Pancreas (tissue), 10 donors: ENCODE results near the gene PEAK1. TPM values are rescaled to one million over a fixed set of nuclear protein-coding genes. Genes with fewer than 3 reads are reported as not detected.
"Not testable (repeated sequence)": the region's sequence is repeated elsewhere in the genome, so short reads cannot be mapped to it uniquely, and the experiment has no call there.

ENCODE experiments used
- ATAC-seq, 4 donors: fragments of 200-7000 bp; cut with Tn5 transposase; one replicate each; pipeline versions ENCODE4 v1.8.0 to v1.9.1; 2020; ENCODE audit warnings: mild to moderate bottlenecking in 4 of 4, moderate library complexity in 4 of 4
- DNase-seq, 6 donors: peaks; one replicate each; pipeline ENCODE4 v3.0.0-alpha.2; 2020
- FAIRE-seq: peaks from 2 replicates; lab custom pipeline; 2012; peaks lifted over from hg19 to GRCh38; lab: Jason Lieb, UNC
- H3K27ac ChIP-seq, 4 donors: fragments of 200-600 bp; sonication (generic); 1 replicate in 3 of 4; 2 replicates in 1 of 4; pipeline versions ENCODE4 v1.5.0 to v1.8.0; 2020
- H3K27me3 ChIP-seq, 4 donors: fragments of 200-600 bp; one replicate each; pipeline ENCODE4 v1.8.0; 2021
- H3K36me3 ChIP-seq, 3 donors: fragments of 200-600 bp; sonication (generic) in 1 of 3; one replicate each; pipeline versions ENCODE4 v1.5.0 to v1.8.0; 2020 to 2021
- H3K4me1 ChIP-seq, 3 donors: fragments of 200-600 bp; one replicate each; pipeline ENCODE4 v1.8.0; 2021
- H3K4me3 ChIP-seq, 4 donors: fragments of 200-600 bp; sonication (generic) in 2 of 4; one replicate each; pipeline versions ENCODE4 v1.5.0 to v1.8.0; 2020 to 2021
- H3K9me3 ChIP-seq, 4 donors: fragments of 200-600 bp; one replicate each; pipeline ENCODE4 v1.8.0; 2021
- WGBS, 2 donors: extraction: QIAGEN DNeasy Blood & Tissue Kit; methylation state at CpG; one replicate each; pipeline ENCODE4 v1.1.7; 2013; 5-methylcytosine and 5-hydroxymethylcytosine counted together
- intact Hi-C, 3 donors: fragments of 100-400 bp; cut with DNase I; formaldehyde crosslinking; loops; one replicate each; pipeline versions ENCODE4 v1.11.1 to v1.14.2; 2022
- polyA plus RNA-seq, 2 donors: library from polyadenylated mRNA; stranded (reverse); fragments of 200-250 nt; gene quantifications; one replicate each; pipeline ENCODE4 v1.2.3, GENCODE V29; 2013
- total RNA-seq, 6 donors: library from RNA; stranded (reverse); fragmentation: NEBNext Ultra II Directional in 4 of 6; extraction: Animal tissue kit (Norgen Biotek cat#: 25700) in 4 of 6; gene quantifications; one replicate each; pipeline versions ENCODE4 v1.2.1 to v1.2.4, GENCODE V29; 2021 to 2023
- TF ChIP-seq, protein P1 (sequence below), 4 donors: fragments of 200-600 bp; sonication (generic) in 3 of 4; IDR thresholded peaks; one replicate each; pipeline versions ENCODE4 v1.5.0 to v1.8.0; 2021; ENCODE audit warnings: antibody characterized with exemption in 4 of 4
- donor health status: healthy with polysubstance abuse.
- donor health status: DM: no; HTN: no; CAD: no; lungs with moderate emphysema.
- donor health status: DM: no; HTN: no; CAD: no.
- donor health status: control.
- donor health status: control.
- donor health status: Bipolar disorder and iron deficiency.
- donor health status: DM: yes; HTN: yes; CAD: no.
- donor health status: DM: no; HTN: no; CAD: no.
- donor health status: DM: no; HTN: no; CAD: no.
- donor health status: DM: yes; HTN: yes; CAD: no.

Gene PEAK1
- total and polyA plus RNA-seq, 8 donors: 1.8 to 27.6 (median 12.1) TPM

DNA sequence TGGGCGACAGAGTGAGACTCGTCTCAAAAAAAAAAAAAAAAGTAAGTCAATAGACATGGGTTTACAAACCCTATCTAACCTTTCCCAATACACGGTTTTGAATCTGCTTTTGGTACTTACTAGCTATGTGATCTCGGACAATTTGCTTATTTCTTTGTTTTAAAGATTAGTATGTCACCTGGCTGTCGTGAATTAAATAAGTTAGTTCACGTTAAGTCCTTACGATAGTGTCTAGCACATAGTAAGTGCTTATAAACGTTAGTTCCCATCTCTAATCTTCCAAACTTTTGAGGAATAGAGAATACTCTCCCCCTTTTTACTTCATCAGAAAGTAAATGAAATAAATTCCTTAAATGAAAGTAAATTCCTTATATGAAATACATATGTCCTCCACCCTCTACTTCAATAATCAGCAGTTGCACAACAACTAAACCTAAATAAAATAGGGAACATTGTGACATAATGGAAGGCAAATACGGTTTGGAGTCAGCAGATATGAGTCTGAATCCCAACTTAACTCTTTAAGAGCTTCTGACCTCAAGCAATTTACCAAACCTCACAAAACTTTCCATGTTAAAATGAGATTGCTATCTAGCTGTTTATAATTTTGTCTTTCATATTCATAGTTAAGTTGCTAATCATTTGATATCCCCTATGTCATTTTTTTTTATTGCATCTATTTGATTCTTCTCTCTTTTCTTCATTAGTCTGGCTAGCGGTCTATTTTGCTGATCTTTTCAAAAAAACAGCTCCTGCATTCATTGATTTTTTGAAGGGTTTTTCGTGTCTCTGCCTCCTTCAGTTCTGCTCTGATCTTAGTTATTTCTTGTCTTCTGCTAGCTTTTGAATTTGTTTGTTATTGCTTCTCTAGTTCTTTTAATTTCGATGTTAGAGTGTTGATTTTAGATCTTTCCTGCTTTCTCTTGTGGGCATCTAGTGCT, 134.6 kb downstream of the PEAK1 start:
- Histone ChIP-seq H3K4me3 (no peak overlapping the region), H3K27me3 (no peaks in the 10 kb centered on the region), H3K4me1 (no peaks in the 10 kb centered on the region), H3K36me3 (no peaks in the 10 kb centered on the region), H3K9me3 (no peaks in the 10 kb centered on the region), H3K27ac (no peak overlapping the region)
- intact Hi-C loops: no loop called here
- no peak for FAIRE-seq
- TF ChIP-seq, protein P1, sequence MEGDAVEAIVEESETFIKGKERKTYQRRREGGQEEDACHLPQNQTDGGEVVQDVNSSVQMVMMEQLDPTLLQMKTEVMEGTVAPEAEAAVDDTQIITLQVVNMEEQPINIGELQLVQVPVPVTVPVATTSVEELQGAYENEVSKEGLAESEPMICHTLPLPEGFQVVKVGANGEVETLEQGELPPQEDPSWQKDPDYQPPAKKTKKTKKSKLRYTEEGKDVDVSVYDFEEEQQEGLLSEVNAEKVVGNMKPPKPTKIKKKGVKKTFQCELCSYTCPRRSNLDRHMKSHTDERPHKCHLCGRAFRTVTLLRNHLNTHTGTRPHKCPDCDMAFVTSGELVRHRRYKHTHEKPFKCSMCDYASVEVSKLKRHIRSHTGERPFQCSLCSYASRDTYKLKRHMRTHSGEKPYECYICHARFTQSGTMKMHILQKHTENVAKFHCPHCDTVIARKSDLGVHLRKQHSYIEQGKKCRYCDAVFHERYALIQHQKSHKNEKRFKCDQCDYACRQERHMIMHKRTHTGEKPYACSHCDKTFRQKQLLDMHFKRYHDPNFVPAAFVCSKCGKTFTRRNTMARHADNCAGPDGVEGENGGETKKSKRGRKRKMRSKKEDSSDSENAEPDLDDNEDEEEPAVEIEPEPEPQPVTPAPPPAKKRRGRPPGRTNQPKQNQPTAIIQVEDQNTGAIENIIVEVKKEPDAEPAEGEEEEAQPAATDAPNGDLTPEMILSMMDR (IDR thresholded peaks at IDR 0.05): no peak
- no peak for DNase-seq
- ATAC-seq: no peak
- 88 to 89% methylated on average over 12 of the region's 12 CpGs for WGBS, 2 donors

DNA sequence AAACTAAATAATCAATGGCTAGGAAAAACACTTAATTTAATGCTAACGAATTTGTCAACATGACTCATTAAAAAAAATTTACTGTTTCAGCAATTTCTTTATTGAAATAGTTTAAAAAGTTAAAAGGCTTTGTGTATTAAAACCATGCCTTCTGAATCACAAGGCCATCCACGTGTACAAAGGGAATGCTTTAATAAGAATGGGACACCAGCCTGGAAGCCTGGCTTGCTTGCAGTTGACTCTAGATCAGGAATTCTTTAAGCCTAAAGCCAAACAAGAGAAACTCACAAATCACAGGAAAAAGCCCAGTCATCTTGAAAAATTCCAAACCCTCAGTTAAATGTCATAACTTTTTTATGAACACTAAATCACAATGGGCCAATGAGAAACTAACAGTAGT, 137.6 kb downstream of the PEAK1 start:
- intact Hi-C loops: no loop called here
- FAIRE-seq (peak; percentile 57), DNase-seq (no peak), ATAC-seq (no peak)
- Histone ChIP-seq H3K4me1 (no peaks in the 10 kb centered on the region), H3K36me3 (no peaks in the 10 kb centered on the region), H3K27me3 (no peaks in the 10 kb centered on the region), H3K9me3 (no peaks in the 10 kb centered on the region), H3K4me3 (no peak overlapping the region), H3K27ac (no peak overlapping the region)
- WGBS, 2 donors: 68 to 76% methylated on average over 2 of the region's 2 CpGs
- TF ChIP-seq, protein P1 (IDR thresholded peaks at IDR 0.05): no peak

DNA sequence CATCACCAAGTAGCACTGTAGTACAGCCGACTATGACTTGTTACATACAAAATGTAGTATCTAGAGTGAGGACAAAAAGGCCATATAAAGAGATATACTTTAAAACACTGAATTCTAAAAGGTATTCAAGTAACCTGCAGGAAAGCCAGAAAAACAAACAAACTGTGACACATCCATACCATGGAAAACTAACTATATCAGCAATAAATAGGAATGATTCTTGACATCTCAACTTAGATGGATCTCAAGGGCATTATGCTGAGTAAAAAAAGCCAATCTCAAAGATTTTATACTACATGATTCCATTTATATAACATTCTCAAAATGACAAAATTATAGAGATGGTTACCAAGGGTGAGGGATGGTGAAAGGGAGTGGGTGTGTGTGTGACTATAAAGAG, 143.0 kb downstream of the PEAK1 start:
- WGBS, 2 donors: 94 to 100% methylated on average over 1 of the region's 1 CpG
- Histone ChIP-seq H3K27me3 (no peaks in the 10 kb centered on the region), H3K27ac (no peak overlapping the region), H3K4me3 (no peak overlapping the region), H3K4me1 (no peaks in the 10 kb centered on the region), H3K9me3 (no peaks in the 10 kb centered on the region), H3K36me3 (no peaks in the 10 kb centered on the region)
- ATAC-seq (no peak), DNase-seq (no peak), FAIRE-seq (no peak)
- intact Hi-C loops: no loop called here
- TF ChIP-seq, protein P1 (IDR thresholded peaks at IDR 0.05): no peak

DNA sequence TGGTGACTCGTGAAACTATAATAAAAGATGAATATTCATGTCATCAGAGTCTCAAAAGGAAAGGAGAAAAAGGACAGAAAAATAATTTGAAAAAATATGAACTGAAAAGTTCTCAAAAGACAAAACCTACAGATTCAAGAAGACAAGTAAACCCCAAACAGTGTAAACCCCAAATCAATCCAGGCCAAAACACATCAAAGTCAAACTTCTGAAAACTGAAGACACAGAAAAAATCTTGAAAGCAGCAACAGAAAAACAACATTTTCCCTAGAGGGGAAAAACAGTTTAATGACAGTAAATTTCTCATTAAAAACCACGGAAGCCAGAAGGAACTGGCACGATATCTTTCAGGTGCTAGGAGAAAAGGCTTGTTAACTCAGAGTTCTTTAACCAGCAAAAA, 143.8 kb downstream of the PEAK1 start:
- DNase-seq (no peak), ATAC-seq (no peak), FAIRE-seq (no peak)
- TF ChIP-seq, protein P1 (IDR thresholded peaks at IDR 0.05): no peak
- H3K27me3 ChIP-seq: no peaks in the 10 kb centered on the region
- H3K4me3 ChIP-seq: no peak overlapping the region
- H3K36me3 ChIP-seq: no peaks in the 10 kb centered on the region
- intact Hi-C loops: no loop called here
- no peaks in the 10 kb centered on the region for H3K9me3 ChIP-seq
- WGBS, 2 donors: 81 to 83% methylated on average over 3 of the region's 3 CpGs
- no peaks in the 10 kb centered on the region for H3K4me1 ChIP-seq
- no peak overlapping the region for H3K27ac ChIP-seq

DNA sequence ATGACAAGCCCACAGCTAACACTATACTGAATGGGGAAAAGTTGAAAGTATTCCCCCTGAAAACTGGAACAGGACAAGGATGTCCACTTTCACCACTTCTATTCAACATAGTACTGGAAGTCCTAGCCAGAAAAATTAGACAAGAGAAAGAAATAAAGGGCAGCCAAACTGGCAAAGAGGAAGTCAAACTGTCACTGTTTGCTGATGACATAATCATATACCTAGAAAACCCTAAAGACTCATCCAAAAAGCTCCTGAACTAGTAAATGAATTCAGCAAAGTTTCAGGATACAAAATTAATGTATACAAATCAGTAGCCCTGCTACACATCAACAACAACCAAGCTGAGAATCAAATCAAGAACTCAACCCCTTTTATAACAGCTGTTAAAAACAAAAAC, 146.8 kb downstream of the PEAK1 start:
- H3K27me3 ChIP-seq, H3K27ac ChIP-seq, H3K4me3 ChIP-seq, H3K36me3 ChIP-seq, intact Hi-C loops, H3K9me3 ChIP-seq, FAIRE-seq, ATAC-seq, H3K4me1 ChIP-seq, DNase-seq: not testable (repeated sequence)
